K562 treated with DMSO at 1 percent for 4 hours (cell line): Measurements from ENCODE around the gene CCDC80. TPM values are rescaled to one million over a fixed set of nuclear protein-coding genes. Genes with fewer than 3 reads are reported as not detected.

Experiments used
- total RNA-seq: library from RNA; unstranded; fragments of 300-600 nt; gene quantifications from 2 replicates; pipeline ENCODE4 v1.2.3, GENCODE V29; 2022; ENCODE audit not compliant: insufficient read depth

Gene CCDC80
- total RNA-seq = 1.8 and 2.9 TPM in 2 replicates

GRCh38 chr3:112640930-112641801 is at the start of gene CCDC80:
CCDC80 (minus strand) TSS chr3:112641143; CDS start chr3:112639905, 1,238 bp downstream.

DNA sequence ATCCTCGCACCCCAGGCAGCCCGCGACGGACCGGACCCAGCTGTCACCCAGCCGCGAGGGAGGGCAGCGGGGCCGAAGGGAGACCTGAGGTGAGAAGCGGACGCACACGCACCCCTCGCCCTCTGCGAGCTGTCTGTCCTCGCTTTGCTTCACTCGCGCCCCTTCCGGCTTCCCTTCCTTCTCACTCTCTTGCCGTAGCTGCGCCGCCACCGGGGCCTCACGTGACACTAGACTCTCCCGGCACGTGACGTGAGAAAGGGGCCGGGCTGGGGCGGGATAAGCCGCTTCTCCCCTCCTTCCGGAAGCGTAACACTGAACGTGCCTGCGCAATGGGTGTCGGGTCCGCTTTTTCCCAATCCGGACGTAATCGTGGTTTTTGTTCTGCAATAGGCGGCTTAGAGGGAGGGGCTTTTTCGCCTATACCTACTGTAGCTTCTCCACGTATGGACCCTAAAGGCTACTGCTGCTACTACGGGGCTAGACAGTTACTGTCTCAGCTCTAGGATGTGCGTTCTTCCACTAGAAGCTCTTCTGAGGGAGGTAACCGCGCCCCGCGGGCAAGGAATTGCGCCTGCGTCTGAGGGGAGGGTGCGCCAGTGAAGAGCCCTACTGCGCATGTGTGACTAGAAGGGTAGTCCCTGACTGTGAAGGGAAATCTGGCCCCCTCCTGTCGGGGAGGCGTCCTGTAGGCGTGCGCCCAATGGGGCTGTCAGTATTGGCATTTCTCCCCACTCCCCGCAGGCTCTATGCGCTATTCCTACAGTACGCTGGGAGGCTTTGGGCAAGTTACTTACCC is 79.0 kb downstream of the CCDC80 start, which contains the start of the genes ATG3 and SLC35A5:
ATG3 (minus strand) TSS at position 229 of the 796 bp plus-strand sequence. CDS start 434 bp downstream, outside the sequence.
SLC35A5 (plus strand) TSS at position 312 of the 796 bp plus-strand sequence. CDS start 1,359 bp downstream, outside the sequence.

Other genes with a start within 250 kb of the CCDC80 start
- not detected in 2 replicates for gene BTLA, start 141.7 kb downstream of the CCDC80 start, total RNA-seq
- gene ATG3, start 79.2 kb downstream of the CCDC80 start, total RNA-seq = 57.2 and 61.7 TPM in 2 replicates
- gene SLC35A5, start 79.1 kb downstream of the CCDC80 start, total RNA-seq = 4.4 and 11.4 TPM in 2 replicates
- gene CD200R1L, start 205.7 kb upstream of the CCDC80 start, total RNA-seq = not detected in 2 replicates